ENCODE results near the gene OMP. TPM values are rescaled to one million over a fixed set of nuclear protein-coding genes. Genes with fewer than 3 reads are reported as not detected.

The OMP gene
- total and polyA plus RNA-seq, 4 experiments from 2014 or later = 0.79 TPM; not detected in 3

DNA sequence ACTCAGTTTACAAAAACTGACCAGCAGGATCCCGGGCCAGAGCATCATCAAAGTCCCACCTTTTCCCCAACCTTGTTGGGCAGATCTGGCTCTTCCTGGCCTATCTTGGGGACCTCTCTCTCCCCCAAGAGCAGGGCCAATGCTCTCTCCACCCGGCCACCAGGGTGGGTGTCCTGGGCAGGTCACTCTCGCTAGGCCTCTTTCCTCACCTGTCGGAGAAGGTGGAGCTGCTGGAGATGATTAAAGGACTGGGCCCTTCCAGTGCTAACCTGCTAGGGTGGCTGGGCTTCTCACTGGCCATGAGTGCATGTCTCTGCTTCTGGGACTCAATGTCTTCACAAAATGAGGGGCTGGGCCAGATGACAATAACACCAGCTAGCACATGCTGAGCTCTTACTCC lies 38.8 kb upstream of the OMP start:
- Histone ChIP-seq H3K4me3 (ENCODE audit: low read length in 2 of 2) (no peak overlapping the region), H3K9me3 (ENCODE audit: control insufficient read depth in 1 of 2, low read length in 2 of 2) (no peaks in the 10 kb centered on the region), H3K27me3 (ENCODE audit: insufficient read depth, low read length) (no peaks in the 10 kb centered on the region), H3K27ac (ENCODE audit: low read depth, low read length) (no peak overlapping the region), H3K36me3 (ENCODE audit: insufficient read depth, low read length) (no peaks in the 10 kb centered on the region), H3K4me1 (ENCODE audit: insufficient read depth, low read length) (peaks cover 18% of the 10 kb centered on the region)
- ChIA-PET CTCF (ENCODE audit: partially characterized antibody) (interaction anchor here (1.1 to 4.2 kb wide), 3 partner anchors 16 to 27 kb away, joined by 3 to 30 read pairs (median 4); no protein-coding TSS in a partner anchor), POLR2A (ENCODE audit: partially characterized antibody) (interaction anchor here (1.7 kb wide), 1 partner anchor 19 kb away, joined by 5 read pairs; no protein-coding TSS in a partner anchor)
- H3K4me1 Mint-ChIP-seq = peaks cover 4 to 16% (median 8%) of the 10 kb centered on the region in 4 donors
- peak overlapping the region in 1 of 8 donors; percentile 12 for H3K4me3 Mint-ChIP-seq
- no peak for DNase-seq
- no peaks in the 10 kb centered on the region for H3K36me3 Mint-ChIP-seq
- intact Hi-C loops (cut with micrococcal nuclease) = loop anchor here (10.0 kb wide), 1 partner anchor 411 kb away; the partner anchor contains the start of gene PAK1
- H3K27me3 Mint-ChIP-seq = peaks cover 0 to 1% of the 10 kb centered on the region in 2 donors
- H3K9me3 Mint-ChIP-seq = peaks cover 0 to 12% (median 6%) of the 10 kb centered on the region in 8 donors
- no peak overlapping the region for H3K27ac Mint-ChIP-seq

DNA sequence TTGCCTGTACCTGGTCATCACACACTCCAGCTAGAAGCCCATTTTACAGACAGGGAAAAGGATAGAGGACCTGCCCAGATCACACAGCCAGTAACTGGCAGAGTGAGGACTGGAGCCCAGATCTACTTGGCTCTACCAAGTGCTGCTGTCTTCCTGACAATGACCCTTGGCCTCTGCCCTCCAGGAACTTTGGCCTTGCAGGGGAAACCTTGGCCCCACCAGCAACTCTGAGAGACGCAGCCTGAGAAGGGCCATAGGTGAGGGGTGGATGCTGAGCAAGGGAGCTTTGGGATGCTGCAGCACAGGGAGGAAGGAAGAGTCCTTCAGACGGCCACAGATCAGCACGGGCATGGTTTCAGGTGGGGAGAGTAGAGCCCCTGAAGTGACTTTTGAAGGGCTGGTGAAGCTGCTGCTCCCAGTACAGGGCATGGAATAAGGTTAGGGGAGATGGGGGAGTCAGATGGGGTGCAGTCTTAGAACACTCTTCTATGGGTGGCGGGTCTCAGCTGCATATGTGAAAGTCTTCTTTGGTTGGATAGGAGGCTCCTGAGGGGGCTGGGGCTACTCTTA lies 37.9 kb upstream of the OMP start:
- ChIA-PET POLR2A (ENCODE audit: partially characterized antibody) (no interaction called here), CTCF (ENCODE audit: partially characterized antibody) (interaction anchor here (1.2 to 4.2 kb wide), 4 partner anchors 8 to 27 kb away, joined by 4 to 30 read pairs (median 7); no protein-coding TSS in a partner anchor)
- Histone ChIP-seq H3K27ac (ENCODE audit: low read depth, low read length) (no peak overlapping the region), H3K9me3 (ENCODE audit: control insufficient read depth in 1 of 2, low read length in 2 of 2) (no peaks in the 10 kb centered on the region), H3K36me3 (ENCODE audit: insufficient read depth, low read length) (no peaks in the 10 kb centered on the region), H3K4me3 (ENCODE audit: low read length in 2 of 2) (no peak overlapping the region), H3K4me1 (ENCODE audit: insufficient read depth, low read length) (peaks cover 18% of the 10 kb centered on the region), H3K27me3 (ENCODE audit: insufficient read depth, low read length) (no peaks in the 10 kb centered on the region)
- intact Hi-C loops (cut with micrococcal nuclease) = loop anchor here (10.0 kb wide), 1 partner anchor 410 kb away; the partner anchor contains the start of gene PAK1
- DNase-seq = no peak
- Mint-ChIP-seq H3K36me3 (no peaks in the 10 kb centered on the region), H3K27me3 (no peaks in the 10 kb centered on the region), H3K27ac (peak overlapping the region in 3 of 7 donors; percentile 12 to 79 (median 67)), H3K9me3 (peaks cover 0 to 12% (median 6%) of the 10 kb centered on the region in 8 donors), H3K4me3 (peak overlapping the region in 5 of 8 donors; percentile 34 to 85 (median 55)), H3K4me1 (peaks cover 4 to 16% (median 8%) of the 10 kb centered on the region in 4 donors)

DNA sequence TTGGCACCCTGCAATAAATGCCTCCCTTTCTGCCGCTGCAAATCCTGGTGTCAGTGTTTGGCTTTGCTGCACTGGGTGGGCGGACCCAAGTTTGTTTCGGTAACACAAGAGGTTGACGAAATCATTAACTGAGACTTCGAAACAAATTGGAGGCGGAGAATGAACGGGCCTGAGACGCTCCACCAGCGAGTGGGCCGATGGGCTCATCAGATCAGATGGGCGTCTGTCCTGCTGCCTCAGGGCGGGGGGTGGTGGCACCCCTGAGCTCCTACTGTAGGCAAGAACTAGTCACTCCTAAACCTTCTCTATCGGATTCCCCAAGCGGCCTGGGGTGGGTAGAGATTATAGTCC lies 36.8 kb upstream of the OMP start:
- no peaks in the 10 kb centered on the region for H3K36me3 Mint-ChIP-seq
- CTCF ChIA-PET (ENCODE audit: partially characterized antibody) = interaction anchor here (1.2 to 4.2 kb wide), 3 partner anchors 10 to 25 kb away, joined by 4 to 30 read pairs (median 9); no protein-coding TSS in a partner anchor
- POLR2A ChIA-PET (ENCODE audit: partially characterized antibody) = interaction anchor here (1.0 kb wide), 1 partner anchor 16 kb away, joined by 3 read pairs; no protein-coding TSS in a partner anchor
- peak overlapping the region; percentile 82 to 92 (median 86) for H3K4me3 Mint-ChIP-seq
- intact Hi-C loops (cut with micrococcal nuclease) = loop anchor here (1.0 to 10.0 kb wide), 3 partner anchors 17 to 409 kb away; partner anchors contain the start of gene PAK1
- no peaks in the 10 kb centered on the region for H3K9me3 ChIP-seq (ENCODE audit: control insufficient read depth in 1 of 2, low read length in 2 of 2)
- peak overlapping the region; percentile 73 to 80 for H3K4me3 ChIP-seq (ENCODE audit: low read length in 2 of 2)
- DNase-seq = no peak
- H3K27ac ChIP-seq (ENCODE audit: low read depth, low read length) = peak overlapping the region; percentile 48
- H3K27me3 Mint-ChIP-seq = no peaks in the 10 kb centered on the region
- peaks cover 0 to 12% (median 6%) of the 10 kb centered on the region in 8 donors for H3K9me3 Mint-ChIP-seq
- H3K27ac Mint-ChIP-seq = peak overlapping the region; percentile 2 to 79 (median 47)
- peaks cover 4 to 16% (median 11%) of the 10 kb centered on the region in 4 donors for H3K4me1 Mint-ChIP-seq
- no peaks in the 10 kb centered on the region for H3K36me3 ChIP-seq (ENCODE audit: insufficient read depth, low read length)
- no peaks in the 10 kb centered on the region for H3K27me3 ChIP-seq (ENCODE audit: insufficient read depth, low read length)
- H3K4me1 ChIP-seq (ENCODE audit: insufficient read depth, low read length) = peaks cover 18% of the 10 kb centered on the region

DNA sequence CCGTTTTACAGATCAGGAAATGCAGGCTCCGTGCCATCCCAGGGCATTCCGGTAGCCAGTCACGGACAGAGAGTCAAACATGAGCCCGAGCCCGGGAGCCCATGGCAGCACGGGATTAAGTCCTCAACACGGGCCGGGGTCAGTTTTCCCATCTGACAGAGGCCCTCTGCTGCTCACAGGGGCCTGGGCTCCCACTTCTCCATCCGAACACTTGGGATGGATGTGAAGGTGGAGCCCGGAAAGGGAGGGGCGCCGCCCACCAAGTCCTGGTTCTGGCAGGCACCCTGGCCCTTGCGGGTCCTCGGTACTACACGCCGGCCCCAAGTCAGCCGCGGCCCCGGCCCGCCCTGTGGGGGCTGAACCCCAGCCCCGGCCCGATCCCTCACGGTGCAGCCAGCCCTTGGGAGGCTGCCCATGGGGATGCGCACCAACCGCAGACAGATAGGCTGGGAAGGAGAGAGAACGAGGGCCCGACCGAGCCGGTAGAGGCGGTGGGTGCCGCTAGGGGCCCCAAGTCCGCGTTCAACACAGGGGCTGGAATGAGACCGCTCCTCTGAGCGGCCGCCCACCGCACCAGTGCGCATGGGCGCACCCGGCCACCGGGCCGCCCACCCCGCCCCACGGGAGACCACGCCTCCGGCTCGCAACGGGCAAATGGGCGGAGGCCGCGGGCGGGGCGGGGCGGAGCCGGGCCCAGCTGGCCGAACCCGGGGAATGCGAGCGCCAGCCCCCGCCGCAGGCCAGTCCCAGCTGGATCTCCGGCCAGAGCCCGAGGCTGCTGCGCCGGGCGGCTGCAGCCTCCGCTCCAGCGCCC lies 36.2 kb upstream of the OMP start, which contains the start of gene CAPN5:
Gene CAPN5 (plus strand): TSS at position 743 of the 814 bp plus-strand sequence. CDS start 17,916 bp downstream, outside the sequence.
- Histone ChIP-seq H3K27ac (ENCODE audit: low read depth, low read length) (peak within 1 kb of the TSS; percentile 48), H3K9me3 (ENCODE audit: control insufficient read depth in 1 of 2, low read length in 2 of 2) (no peaks in the 10 kb centered on the region), H3K36me3 (ENCODE audit: insufficient read depth, low read length) (no peaks in the 10 kb centered on the region), H3K27me3 (ENCODE audit: insufficient read depth, low read length) (no peaks in the 10 kb centered on the region), H3K4me1 (ENCODE audit: insufficient read depth, low read length) (peaks cover 18% of the 10 kb centered on the region), H3K4me3 (ENCODE audit: low read length in 2 of 2) (peak within 1 kb of the TSS; percentile 73 to 80)
- ChIA-PET POLR2A (ENCODE audit: partially characterized antibody) (interaction anchor here (1.0 to 2.0 kb wide), 2 partner anchors 16 kb away, joined by 3 to 6 read pairs; no protein-coding TSS in a partner anchor), CTCF (ENCODE audit: partially characterized antibody) (interaction anchor here (1.0 to 4.2 kb wide), 2 partner anchors 16 to 25 kb away, joined by 3 to 30 read pairs; no protein-coding TSS in a partner anchor)
- Mint-ChIP-seq H3K27me3 (no peaks in the 10 kb centered on the region), H3K4me1 (peaks cover 4 to 16% (median 11%) of the 10 kb centered on the region in 4 donors), H3K9me3 (peaks cover 0 to 8% (median 5%) of the 10 kb centered on the region in 8 donors), H3K4me3 (peak within 1 kb of the TSS; percentile 82 to 92 (median 86)), H3K27ac (peak within 1 kb of the TSS; percentile 2 to 87 (median 63)), H3K36me3 (no peaks in the 10 kb centered on the region)
- peak; percentile 80 to 87 (median 86) for DNase-seq
- intact Hi-C loops (cut with micrococcal nuclease) = loop anchor here (1.0 to 10.0 kb wide), 3 partner anchors 16 to 408 kb away; partner anchors contain the start of gene PAK1

DNA sequence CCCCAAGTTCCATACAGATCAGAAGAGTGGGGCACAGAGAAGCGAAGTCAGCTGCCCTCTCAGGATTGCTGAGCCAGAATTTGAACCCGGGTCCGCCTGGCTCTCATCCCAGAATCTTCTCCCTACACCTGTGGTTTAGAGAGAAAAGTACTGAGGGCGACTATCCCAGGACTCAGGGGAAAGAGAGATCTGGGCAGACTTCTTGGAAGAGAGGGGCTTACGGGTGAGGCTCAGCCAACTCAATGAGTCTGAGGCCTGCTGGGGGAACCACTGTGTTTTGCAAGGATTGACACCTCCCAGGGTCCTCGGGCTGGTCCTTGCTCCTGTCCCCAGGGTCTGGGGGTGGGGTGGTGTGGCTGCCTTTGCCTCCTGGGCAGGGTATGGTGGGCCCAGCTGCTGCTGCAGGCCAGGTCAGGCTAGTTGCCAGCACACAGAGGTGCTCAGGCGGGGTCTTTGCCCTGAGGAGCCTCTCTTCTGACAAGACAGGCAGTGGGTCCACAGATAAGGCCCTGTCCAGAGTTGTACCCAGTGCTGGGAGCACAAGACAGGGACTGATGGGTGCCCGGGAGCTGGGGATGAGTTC lies 34.7 kb upstream of the OMP start:
- no peak for DNase-seq

DNA sequence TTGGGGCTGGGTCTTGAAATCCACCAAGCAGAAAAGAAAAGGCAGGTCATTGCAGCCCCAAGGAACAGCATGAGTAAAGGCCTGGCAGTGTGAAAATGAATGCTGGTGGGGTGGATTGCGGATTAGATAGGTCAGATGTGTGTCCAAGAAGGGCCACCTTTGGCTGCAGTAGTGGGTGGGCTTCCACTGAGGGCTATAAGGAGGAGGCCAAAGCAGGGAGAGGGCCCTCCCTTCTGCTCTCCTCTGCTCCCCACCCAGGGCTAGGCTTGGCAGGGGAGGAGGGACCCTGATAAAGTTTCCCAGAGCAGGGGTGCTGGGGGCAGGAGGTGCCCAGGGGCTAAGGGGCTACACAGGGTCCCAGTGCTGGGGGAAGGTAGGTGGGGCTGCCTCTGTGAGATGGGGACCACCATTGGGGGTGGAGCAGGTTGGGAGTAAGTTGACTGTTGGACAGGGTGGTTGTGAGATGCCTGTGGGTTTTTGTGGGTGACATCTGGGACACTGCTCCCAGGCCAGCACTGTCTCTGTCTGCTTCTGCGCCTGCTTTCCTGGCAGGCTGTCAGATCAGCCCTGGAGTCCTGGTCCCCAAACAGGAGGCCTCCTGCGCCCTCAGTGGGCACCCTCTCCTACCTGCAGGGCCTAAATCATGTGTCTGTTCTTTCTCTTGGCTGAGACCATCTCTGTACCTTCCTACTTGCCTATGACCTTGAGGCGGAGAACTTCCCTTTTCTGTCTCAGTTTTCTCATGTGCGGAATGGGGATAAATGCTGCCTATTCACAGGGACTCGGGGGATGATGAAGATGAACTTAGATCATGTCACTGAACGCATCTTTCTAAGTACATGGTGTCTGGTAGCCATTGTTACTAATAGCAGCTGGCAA lies 33.9 kb upstream of the OMP start:
- no peak overlapping the region for H3K4me3 ChIP-seq (ENCODE audit: low read length in 2 of 2)
- intact Hi-C loops (cut with micrococcal nuclease) = loop anchor here (10.0 kb wide), 1 partner anchor 406 kb away; the partner anchor contains the start of gene PAK1
- H3K27me3 ChIP-seq (ENCODE audit: insufficient read depth, low read length) = no peaks in the 10 kb centered on the region
- Mint-ChIP-seq H3K9me3 (peaks cover 0 to 2% (median 0%) of the 10 kb centered on the region in 8 donors), H3K27me3 (no peaks in the 10 kb centered on the region), H3K4me3 (peak overlapping the region in 6 of 8 donors; percentile 26 to 89 (median 72)), H3K4me1 (peaks cover 13 to 35% (median 21%) of the 10 kb centered on the region in 4 donors), H3K27ac (peak overlapping the region in 4 of 7 donors; percentile 2 to 64 (median 38)), H3K36me3 (no peaks in the 10 kb centered on the region)
- no peak overlapping the region for H3K27ac ChIP-seq (ENCODE audit: low read depth, low read length)
- CTCF ChIA-PET (ENCODE audit: partially characterized antibody) = interaction anchor here (1.5 to 2.1 kb wide), 2 partner anchors 21 to 23 kb away, joined by 3 to 5 read pairs; no protein-coding TSS in a partner anchor
- DNase-seq = no peak
- no peaks in the 10 kb centered on the region for H3K36me3 ChIP-seq (ENCODE audit: insufficient read depth, low read length)
- H3K4me1 ChIP-seq (ENCODE audit: insufficient read depth, low read length) = peaks cover 31% of the 10 kb centered on the region
- POLR2A ChIA-PET (ENCODE audit: partially characterized antibody) = no interaction called here
- H3K9me3 ChIP-seq (ENCODE audit: control insufficient read depth in 1 of 2, low read length in 2 of 2) = no peaks in the 10 kb centered on the region

More for the DNA sequence above, 34.7 kb upstream of the OMP start:
- peak overlapping the region in 3 of 7 donors; percentile 51 to 71 (median 64) for H3K27ac Mint-ChIP-seq
- H3K4me3 Mint-ChIP-seq = peak overlapping the region; percentile 78 to 89 (median 83)
- H3K4me1 ChIP-seq (ENCODE audit: insufficient read depth, low read length) = peaks cover 29% of the 10 kb centered on the region
- H3K9me3 ChIP-seq (ENCODE audit: control insufficient read depth in 1 of 2, low read length in 2 of 2) = no peaks in the 10 kb centered on the region
- peak overlapping the region in 1 of 2 donors; percentile 80 for H3K4me3 ChIP-seq (ENCODE audit: low read length in 2 of 2)
- H3K27ac ChIP-seq (ENCODE audit: low read depth, low read length) = no peak overlapping the region
- ChIA-PET POLR2A (ENCODE audit: partially characterized antibody) (interaction anchor here (2.0 kb wide), 1 partner anchor 15 kb away, joined by 6 read pairs; no protein-coding TSS in a partner anchor), CTCF (ENCODE audit: partially characterized antibody) (interaction anchor here (2.1 kb wide), 1 partner anchor 24 kb away, joined by 5 read pairs; no protein-coding TSS in a partner anchor)
- H3K36me3 Mint-ChIP-seq = no peaks in the 10 kb centered on the region
- H3K27me3 ChIP-seq (ENCODE audit: insufficient read depth, low read length) = no peaks in the 10 kb centered on the region
- no peaks in the 10 kb centered on the region for H3K27me3 Mint-ChIP-seq
- peaks cover 9 to 28% (median 18%) of the 10 kb centered on the region in 4 donors for H3K4me1 Mint-ChIP-seq
- no peaks in the 10 kb centered on the region for H3K36me3 ChIP-seq (ENCODE audit: insufficient read depth, low read length)
- intact Hi-C loops (cut with micrococcal nuclease) = loop anchor here (2.0 to 10.0 kb wide), 2 partner anchors 15 to 407 kb away; partner anchors contain the start of gene PAK1
- H3K9me3 Mint-ChIP-seq = peaks cover 0 to 2% (median 0%) of the 10 kb centered on the region in 8 donors
